LNCAP (cell line): ENCODE results near the gene OR12D1.

Experiments
- CTCF ChIP-seq: fragments of 450-650 bp; IDR thresholded peaks from 2 replicates; pipeline ENCODE4 v1.5.1; 2017; ENCODE audit warnings: mild to moderate bottlenecking

Gene OR12D1

GRCh38 chr6:29447670-29448069 lies 32.9 kb downstream of the OR12D1 start:
- TF ChIP-seq CTCF = no peak

GRCh38 chr6:29451471-29452193 lies 36.9 kb downstream of the OR12D1 start:
- TF ChIP-seq CTCF = no peak

- TF ChIP-seq CTCF = no peak
Measured at GRCh38 chr6:29456971-29457370, 42.2 kb downstream of the OR12D1 start, which contains the start of the genes OR11A1 and OR2H1. Gene OR11A1 (minus strand): TSS chr6:29457071. CDS start chr6:29427641, 29,430 bp downstream. Gene OR2H1 (plus strand): TSS chr6:29457155. CDS start chr6:29461770, 4,615 bp downstream.

GRCh38 chr6:29461021-29461814 lies 46.5 kb downstream of the OR12D1 start:
- no peak for TF ChIP-seq CTCF

GRCh38 chr6:29462022-29462421 lies 47.3 kb downstream of the OR12D1 start:
- TF ChIP-seq CTCF = no peak

GRCh38 chr6:29465279-29465678 lies 50.6 kb downstream of the OR12D1 start:
- no peak for TF ChIP-seq CTCF

GRCh38 chr6:29465801-29466200 lies 51.1 kb downstream of the OR12D1 start:
- no peak for TF ChIP-seq CTCF
